HAP-1 (cell line): ENCODE results near the gene CD163L1.

Experiments
- DNase-seq, 2 experiments: peaks; one replicate each; pipeline ENCODE4 v3.0.0-alpha.2; 2016 to 2020; ENCODE audit warnings: low spot score in 2 of 2
- H3K27me3 ChIP-seq: fragments of 250-450 bp; sonication (Bioruptor Pico); 2 replicates; pipeline ENCODE4 v1.5.1; 2020; ENCODE audit warnings: low read depth, mild to moderate bottlenecking, moderate library complexity
- H3K36me3 ChIP-seq: fragments of 250-450 bp; sonication (Bioruptor Pico); replicated peaks from 2 replicates; pipeline ENCODE4 v1.5.1; 2020; ENCODE audit warnings: mild to moderate bottlenecking
- H3K4me1 ChIP-seq: fragments of 250-450 bp; sonication (Bioruptor Pico); 2 replicates; pipeline ENCODE4 v1.5.1; 2020; ENCODE audit warnings: mild to moderate bottlenecking
- H3K4me3 ChIP-seq: fragments of 250-450 bp; sonication (Bioruptor Pico); 2 replicates; pipeline ENCODE4 v1.5.1; 2020; ENCODE audit warnings: mild to moderate bottlenecking, moderate library complexity
- H3K9me3 ChIP-seq: fragments of 250-450 bp; sonication (Bioruptor Pico); 2 replicates; pipeline ENCODE4 v1.5.1; 2020; ENCODE audit warnings: mild to moderate bottlenecking, moderate library complexity
- in situ Hi-C: fragments of 300-500 bp; cut with MboI; formaldehyde crosslinking; loops from 3 replicates; pipeline ENCODE4 v1.14.3; 2020; ENCODE audit warnings: low sequenced_read_pairs, inconsistent platforms, mixed read lengths

The CD163L1 gene

GRCh38 chr12:7383157-7383556 lies 60.8 kb downstream of the CD163L1 start:
- no peaks in the 10 kb centered on the region for H3K9me3 ChIP-seq
- DNase-seq, result no peak
- H3K36me3 ChIP-seq, result no peaks in the 10 kb centered on the region
- peaks cover 8% of the 10 kb centered on the region; the same call in 1 of the 2 replicates for H3K27me3 ChIP-seq
- in situ Hi-C loops, result no loop called here
- H3K4me3 ChIP-seq, result no peak overlapping the region
- no peaks in the 10 kb centered on the region for H3K4me1 ChIP-seq

DNA sequence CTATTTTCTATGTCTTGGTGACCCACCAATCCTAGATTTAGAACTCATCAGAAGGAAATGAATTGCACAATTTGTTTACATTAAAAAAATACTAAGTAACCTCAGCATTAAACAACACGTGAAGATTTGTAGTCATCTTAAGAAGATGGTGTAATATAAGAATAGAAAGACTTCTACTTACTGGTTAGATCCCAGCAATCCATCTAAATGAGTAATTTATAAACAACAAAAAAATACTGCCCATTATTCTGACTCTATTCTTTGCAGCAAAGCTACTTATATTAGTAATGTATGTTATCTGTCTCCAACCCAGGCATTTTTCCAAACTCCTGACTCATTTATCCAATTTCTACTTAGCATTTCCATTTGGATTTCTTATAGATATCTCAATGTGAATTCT lies 67.8 kb downstream of the CD163L1 start:
- in situ Hi-C loops, result no loop called here
- no peaks in the 10 kb centered on the region for H3K4me1 ChIP-seq
- H3K36me3 ChIP-seq, result no peaks in the 10 kb centered on the region
- H3K9me3 ChIP-seq, result no peaks in the 10 kb centered on the region
- H3K4me3 ChIP-seq, result no peak overlapping the region
- peaks cover 24% of the 10 kb centered on the region; the same call in 1 of the 2 replicates for H3K27me3 ChIP-seq
- no peak for DNase-seq

GRCh38 chr12:7375145-7375543 lies 68.8 kb downstream of the CD163L1 start:
- Histone ChIP-seq H3K4me3 (no peak overlapping the region), H3K4me1 (no peaks in the 10 kb centered on the region), H3K9me3 (no peaks in the 10 kb centered on the region), H3K36me3 (no peaks in the 10 kb centered on the region), H3K27me3 (peaks cover 24% of the 10 kb centered on the region; the same call in 1 of the 2 replicates)
- no peak for DNase-seq
- in situ Hi-C loops, result no loop called here

DNA sequence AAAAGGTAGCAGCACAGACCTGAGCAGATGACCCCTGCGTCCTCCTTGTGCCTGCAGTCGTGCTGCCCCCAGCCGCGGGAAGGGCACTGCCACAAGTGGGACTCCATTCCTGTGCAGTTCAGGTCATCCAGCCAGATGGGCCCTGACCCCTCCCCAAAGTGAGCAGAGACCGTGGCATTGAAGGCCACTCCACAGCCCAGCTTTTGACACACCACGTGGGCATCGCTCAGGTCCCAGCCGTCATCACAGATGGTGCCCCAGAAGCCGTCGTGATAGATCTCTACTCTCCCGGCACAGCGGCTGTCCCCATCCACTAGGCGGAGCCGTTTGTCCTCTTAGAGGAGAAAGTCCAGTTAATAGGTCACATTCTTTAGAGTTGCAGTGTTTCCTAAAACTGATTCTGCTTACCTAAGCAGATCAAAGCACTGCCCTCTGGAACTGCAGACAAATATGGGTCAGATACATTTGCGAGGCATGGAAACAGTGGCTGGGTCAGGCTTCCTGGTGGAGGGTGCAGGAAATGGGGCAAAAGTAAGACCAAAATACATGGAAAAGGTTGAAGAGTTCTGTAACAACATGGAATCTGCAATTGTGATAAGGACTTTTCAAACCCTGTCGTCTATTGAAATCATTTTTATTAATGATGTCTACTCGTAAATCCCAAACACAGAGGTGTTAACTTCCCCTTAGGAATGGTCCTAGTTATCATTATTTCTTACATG lies 69.4 kb downstream of the CD163L1 start:
- in situ Hi-C loops, result no loop called here
- peak; percentile 23 to 67 for DNase-seq
- Histone ChIP-seq H3K27me3 (peaks cover 24% of the 10 kb centered on the region; the same call in 1 of the 2 replicates), H3K4me1 (no peaks in the 10 kb centered on the region), H3K9me3 (no peaks in the 10 kb centered on the region), H3K4me3 (no peak overlapping the region), H3K36me3 (no peaks in the 10 kb centered on the region)

- Histone ChIP-seq H3K4me1 (no peaks in the 10 kb centered on the region), H3K36me3 (no peaks in the 10 kb centered on the region), H3K4me3 (no peak overlapping the region), H3K9me3 (no peaks in the 10 kb centered on the region), H3K27me3 (peaks cover 17% of the 10 kb centered on the region; the same call in 1 of the 2 replicates)
- DNase-seq, result no peak
- in situ Hi-C loops, result no loop called here
Measured at GRCh38 chr12:7373226-7373625, 70.7 kb downstream of the CD163L1 start.

GRCh38 chr12:7369274-7369729 lies 74.7 kb downstream of the CD163L1 start:
- H3K4me3 ChIP-seq, result no peak overlapping the region
- no peaks in the 10 kb centered on the region for H3K9me3 ChIP-seq
- DNase-seq, result no peak
- H3K27me3 ChIP-seq, result no peaks in the 10 kb centered on the region
- in situ Hi-C loops, result no loop called here
- H3K4me1 ChIP-seq, result no peaks in the 10 kb centered on the region
- no peaks in the 10 kb centered on the region for H3K36me3 ChIP-seq

DNA sequence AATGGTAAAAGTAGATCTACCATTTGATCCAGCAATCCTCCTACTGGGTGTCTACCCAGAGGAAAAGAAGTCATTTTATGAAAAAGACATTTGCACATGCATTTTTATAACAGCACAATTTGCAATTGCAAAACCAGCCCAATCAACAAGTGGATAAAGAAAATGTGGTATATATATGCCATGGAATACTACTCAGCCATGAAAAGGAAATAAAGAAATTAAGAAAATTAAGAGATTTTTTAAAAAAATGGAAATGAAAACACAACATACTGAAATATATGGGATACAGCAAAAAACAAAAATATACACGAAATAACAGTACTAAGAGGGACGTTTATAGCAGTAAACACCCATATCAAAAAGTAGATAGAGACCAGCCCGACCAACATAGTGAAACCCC lies 81.2 kb downstream of the CD163L1 start:
- H3K36me3 ChIP-seq, result no peaks in the 10 kb centered on the region
- no peaks in the 10 kb centered on the region for H3K4me1 ChIP-seq
- H3K9me3 ChIP-seq, result no peaks in the 10 kb centered on the region
- no peaks in the 10 kb centered on the region for H3K27me3 ChIP-seq
- in situ Hi-C loops, result no loop called here
- H3K4me3 ChIP-seq, result no peak overlapping the region
- DNase-seq, result no peak

GRCh38 chr12:7361265-7361664 lies 82.7 kb downstream of the CD163L1 start:
- no peak overlapping the region for H3K4me3 ChIP-seq
- in situ Hi-C loops, result no loop called here
- H3K9me3 ChIP-seq, result no peaks in the 10 kb centered on the region
- no peaks in the 10 kb centered on the region for H3K27me3 ChIP-seq
- H3K4me1 ChIP-seq, result no peaks in the 10 kb centered on the region
- H3K36me3 ChIP-seq, result no peaks in the 10 kb centered on the region
- no peak for DNase-seq

DNA sequence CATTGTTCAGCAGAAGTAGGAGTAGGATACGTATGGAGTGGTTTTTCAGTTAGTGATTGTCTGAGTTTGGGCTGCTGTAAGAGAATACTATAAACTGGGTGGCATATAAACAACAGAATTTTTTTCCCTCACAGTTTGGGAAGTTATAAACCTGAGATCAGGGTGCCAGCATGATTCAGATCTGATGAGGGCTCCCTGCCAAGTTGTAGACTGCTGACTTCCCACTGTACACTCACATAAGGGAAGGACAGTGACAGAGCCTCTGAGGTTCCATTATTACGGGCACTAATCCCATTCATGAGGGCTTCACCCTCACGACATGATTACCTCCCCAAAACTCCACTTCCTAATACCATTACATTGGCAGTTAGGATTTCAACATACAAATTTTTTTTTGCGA lies 89.4 kb downstream of the CD163L1 start:
- H3K36me3 ChIP-seq, result no peaks in the 10 kb centered on the region
- 0 out of 2 replicates have a peak, but pooled peaks cover 2% of the 10 kb centered on the region for H3K27me3 ChIP-seq
- no peak for DNase-seq
- in situ Hi-C loops, result no loop called here
- H3K4me3 ChIP-seq, result no peak overlapping the region
- no peaks in the 10 kb centered on the region for H3K4me1 ChIP-seq
- H3K9me3 ChIP-seq, result no peaks in the 10 kb centered on the region

DNA sequence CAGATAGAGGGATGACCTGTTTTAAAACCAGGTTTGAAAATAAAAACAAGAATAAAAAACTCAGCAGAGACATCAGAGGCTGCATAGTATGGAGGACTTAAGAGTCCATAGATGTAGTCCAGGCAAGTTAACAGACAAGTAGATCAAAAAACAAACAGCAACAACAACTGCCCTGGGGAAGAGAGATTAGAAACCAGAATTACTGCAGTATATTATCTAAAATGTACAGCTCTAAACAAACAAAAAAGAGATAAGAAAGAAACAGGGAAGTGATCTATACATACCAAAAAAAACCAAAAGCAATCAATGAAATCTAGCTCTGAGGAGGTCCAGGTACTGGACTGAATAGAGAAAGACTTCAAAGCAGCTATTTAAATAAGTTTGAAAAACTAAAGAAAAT lies 91.3 kb downstream of the CD163L1 start:
- H3K27me3 ChIP-seq, result 0 out of 2 replicates have a peak, but pooled peaks cover 2% of the 10 kb centered on the region
- H3K4me3 ChIP-seq, result no peak overlapping the region
- H3K4me1 ChIP-seq, result no peaks in the 10 kb centered on the region
- no peaks in the 10 kb centered on the region for H3K9me3 ChIP-seq
- H3K36me3 ChIP-seq, result no peaks in the 10 kb centered on the region
- DNase-seq, result no peak
- in situ Hi-C loops, result no loop called here

DNA sequence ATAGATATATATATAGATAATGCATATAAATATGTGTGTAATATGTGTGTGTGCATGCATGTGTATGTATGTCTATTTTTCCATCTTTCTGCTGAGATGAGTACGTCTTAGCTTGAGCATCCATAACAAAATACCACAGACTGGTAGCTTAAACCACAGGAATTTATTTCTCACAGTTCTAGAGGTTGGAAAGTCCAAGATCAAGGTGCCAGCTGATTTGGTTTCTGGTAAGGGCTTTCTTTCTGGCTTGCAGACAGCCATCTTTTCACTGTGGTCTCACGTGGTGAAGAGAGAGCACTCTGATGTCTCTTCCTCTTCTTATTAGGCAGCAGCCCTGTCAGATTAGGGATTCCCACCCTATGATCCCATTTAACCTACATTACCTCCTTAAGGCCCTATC lies 92.8 kb downstream of the CD163L1 start:
- no peaks in the 10 kb centered on the region for H3K4me1 ChIP-seq
- no peaks in the 10 kb centered on the region for H3K9me3 ChIP-seq
- H3K36me3 ChIP-seq, result no peaks in the 10 kb centered on the region
- H3K27me3 ChIP-seq, result 0 out of 2 replicates have a peak, but pooled peaks cover 2% of the 10 kb centered on the region
- no peak overlapping the region for H3K4me3 ChIP-seq
- no peak for DNase-seq
- in situ Hi-C loops, result no loop called here

GRCh38 chr12:7349418-7349817 lies 94.5 kb downstream of the CD163L1 start:
- Histone ChIP-seq H3K27me3 (0 out of 2 replicates have a peak, but pooled peaks cover 2% of the 10 kb centered on the region), H3K4me3 (no peak overlapping the region), H3K4me1 (no peaks in the 10 kb centered on the region), H3K36me3 (no peaks in the 10 kb centered on the region), H3K9me3 (no peaks in the 10 kb centered on the region)
- no peak for DNase-seq
- in situ Hi-C loops, result no loop called here

- in situ Hi-C loops, result no loop called here
- Histone ChIP-seq H3K4me3 (no peak overlapping the region), H3K9me3 (no peaks in the 10 kb centered on the region), H3K4me1 (no peaks in the 10 kb centered on the region), H3K36me3 (no peaks in the 10 kb centered on the region), H3K27me3 (no peaks in the 10 kb centered on the region)
- DNase-seq, result no peak
Measured at GRCh38 chr12:7346551-7347225, 97.3 kb downstream of the CD163L1 start.

DNA sequence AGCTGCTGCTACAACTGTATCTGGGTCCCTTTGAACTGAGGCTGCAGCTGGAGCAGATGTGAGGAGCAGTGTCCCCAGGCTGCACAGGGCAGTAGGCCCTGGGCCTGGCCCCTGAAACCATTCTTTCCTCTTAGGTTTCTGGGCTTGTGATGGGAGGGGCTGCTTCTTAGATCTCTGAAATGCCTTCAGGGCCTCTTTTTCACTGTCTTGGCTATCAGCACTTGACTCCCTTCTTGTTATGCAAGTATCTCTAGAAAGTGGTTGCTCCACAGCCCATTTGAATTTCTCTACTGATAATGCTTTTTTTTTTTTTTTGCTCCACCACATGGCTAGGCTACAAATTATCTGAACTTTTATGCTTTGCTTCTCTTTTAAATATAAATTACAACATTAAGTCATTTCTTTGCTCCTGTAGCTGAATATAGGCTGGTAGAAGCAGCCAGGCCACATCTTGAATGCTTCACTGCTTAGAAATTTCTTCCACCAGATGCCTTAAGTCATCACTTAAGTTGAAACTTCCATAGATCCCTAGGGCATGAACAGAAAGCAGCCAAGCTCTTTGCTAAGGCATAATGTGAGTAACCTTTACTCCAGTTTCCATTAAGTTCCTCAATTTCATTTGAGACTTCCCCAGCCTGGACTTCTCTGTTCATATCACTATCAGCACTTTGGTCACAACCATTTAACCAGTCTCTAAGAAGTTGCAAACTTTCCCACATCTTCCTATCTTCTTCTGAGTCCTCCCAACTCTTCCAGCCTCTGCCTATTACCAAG lies 98.9 kb downstream of the CD163L1 start:
- H3K27me3 ChIP-seq, result no peaks in the 10 kb centered on the region
- H3K4me3 ChIP-seq, result no peak overlapping the region
- no peaks in the 10 kb centered on the region for H3K36me3 ChIP-seq
- H3K4me1 ChIP-seq, result no peaks in the 10 kb centered on the region
- no peak for DNase-seq
- H3K9me3 ChIP-seq, result no peaks in the 10 kb centered on the region
- in situ Hi-C loops, result no loop called here
